Loucy (cell line): ENCODE results near the gene SSH3.

Source experiments
- EZH2phosphoT487 ChIP-seq: fragments of 200-600 bp; IDR thresholded peaks from 2 replicates; pipeline ENCODE4 v1.6.1; 2018; ENCODE audit warnings: antibody characterized with exemption, mild to moderate bottlenecking, moderate library complexity, borderline replicate concordance
- TF ChIP-seq, protein P1 (sequence below): fragments of 200-600 bp; sonication (generic); conservative IDR thresholded peaks from 2 replicates; pipeline ENCODE4 v1.5.1; 2014; ENCODE audit warnings: mild to moderate bottlenecking, antibody characterized with exemption, low read length

DNA sequence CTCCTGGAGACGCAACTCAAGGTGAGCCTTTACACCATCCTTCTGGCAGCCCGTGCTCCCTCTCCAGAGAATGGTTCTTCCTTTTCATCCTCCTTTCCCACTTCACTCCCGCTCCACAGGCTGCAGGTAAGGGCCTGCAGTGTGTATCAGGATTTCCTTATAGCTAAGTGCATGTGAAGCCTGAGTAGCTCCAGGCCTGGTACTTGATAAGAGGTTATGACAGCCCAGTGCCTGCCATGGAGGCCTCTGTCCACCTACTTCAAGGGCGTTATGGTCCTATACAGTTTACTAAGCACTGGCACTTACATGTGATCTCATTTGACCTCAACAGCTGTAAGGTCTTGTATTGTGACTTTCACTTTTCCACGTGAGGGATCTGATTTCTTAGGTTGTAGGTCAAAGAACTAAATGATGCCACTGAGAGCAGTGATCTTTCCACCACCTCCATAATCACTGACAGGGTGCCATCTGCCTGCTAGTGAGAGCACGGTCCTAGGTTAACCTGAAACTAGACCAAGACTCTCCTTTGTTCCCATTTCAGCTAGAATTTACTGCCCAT, 18.1 kb downstream of the SSH3 start:
- TF ChIP-seq, protein P1, sequence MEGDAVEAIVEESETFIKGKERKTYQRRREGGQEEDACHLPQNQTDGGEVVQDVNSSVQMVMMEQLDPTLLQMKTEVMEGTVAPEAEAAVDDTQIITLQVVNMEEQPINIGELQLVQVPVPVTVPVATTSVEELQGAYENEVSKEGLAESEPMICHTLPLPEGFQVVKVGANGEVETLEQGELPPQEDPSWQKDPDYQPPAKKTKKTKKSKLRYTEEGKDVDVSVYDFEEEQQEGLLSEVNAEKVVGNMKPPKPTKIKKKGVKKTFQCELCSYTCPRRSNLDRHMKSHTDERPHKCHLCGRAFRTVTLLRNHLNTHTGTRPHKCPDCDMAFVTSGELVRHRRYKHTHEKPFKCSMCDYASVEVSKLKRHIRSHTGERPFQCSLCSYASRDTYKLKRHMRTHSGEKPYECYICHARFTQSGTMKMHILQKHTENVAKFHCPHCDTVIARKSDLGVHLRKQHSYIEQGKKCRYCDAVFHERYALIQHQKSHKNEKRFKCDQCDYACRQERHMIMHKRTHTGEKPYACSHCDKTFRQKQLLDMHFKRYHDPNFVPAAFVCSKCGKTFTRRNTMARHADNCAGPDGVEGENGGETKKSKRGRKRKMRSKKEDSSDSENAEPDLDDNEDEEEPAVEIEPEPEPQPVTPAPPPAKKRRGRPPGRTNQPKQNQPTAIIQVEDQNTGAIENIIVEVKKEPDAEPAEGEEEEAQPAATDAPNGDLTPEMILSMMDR, result no peak
- TF ChIP-seq EZH2phosphoT487, result no peak
